ENCODE results near the gene TRIM2.
"Not testable (repeated sequence)": the region's sequence is repeated elsewhere in the genome, so short reads cannot be mapped to it uniquely, and the experiment has no call there.

DNA sequence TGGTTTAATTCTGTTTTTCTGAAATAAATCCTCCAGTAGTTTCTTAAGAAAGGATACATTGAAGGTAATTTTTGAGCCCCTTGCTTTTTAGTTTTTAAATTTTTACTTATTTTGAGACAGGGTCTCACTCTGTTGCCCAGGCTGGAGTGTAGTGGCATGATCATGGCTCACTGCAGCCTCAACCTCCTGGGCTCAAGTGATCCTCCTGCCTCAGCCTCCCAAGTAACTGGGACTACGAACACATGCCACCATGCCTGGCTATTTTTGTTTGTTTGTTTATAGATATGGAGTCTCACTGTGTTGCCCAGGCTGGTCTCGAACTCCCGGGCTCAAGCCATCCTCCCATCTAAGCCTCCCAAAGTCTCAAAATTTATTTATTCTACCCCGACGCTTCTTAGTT lies 39.0 kb upstream of the TRIM2 start:
- TF ChIP-seq POLR2AphosphoS5 (IDR thresholded peaks at IDR 0.05; ENCODE audit: low read length): not testable (repeated sequence)
- TF ChIP-seq, protein P1, sequence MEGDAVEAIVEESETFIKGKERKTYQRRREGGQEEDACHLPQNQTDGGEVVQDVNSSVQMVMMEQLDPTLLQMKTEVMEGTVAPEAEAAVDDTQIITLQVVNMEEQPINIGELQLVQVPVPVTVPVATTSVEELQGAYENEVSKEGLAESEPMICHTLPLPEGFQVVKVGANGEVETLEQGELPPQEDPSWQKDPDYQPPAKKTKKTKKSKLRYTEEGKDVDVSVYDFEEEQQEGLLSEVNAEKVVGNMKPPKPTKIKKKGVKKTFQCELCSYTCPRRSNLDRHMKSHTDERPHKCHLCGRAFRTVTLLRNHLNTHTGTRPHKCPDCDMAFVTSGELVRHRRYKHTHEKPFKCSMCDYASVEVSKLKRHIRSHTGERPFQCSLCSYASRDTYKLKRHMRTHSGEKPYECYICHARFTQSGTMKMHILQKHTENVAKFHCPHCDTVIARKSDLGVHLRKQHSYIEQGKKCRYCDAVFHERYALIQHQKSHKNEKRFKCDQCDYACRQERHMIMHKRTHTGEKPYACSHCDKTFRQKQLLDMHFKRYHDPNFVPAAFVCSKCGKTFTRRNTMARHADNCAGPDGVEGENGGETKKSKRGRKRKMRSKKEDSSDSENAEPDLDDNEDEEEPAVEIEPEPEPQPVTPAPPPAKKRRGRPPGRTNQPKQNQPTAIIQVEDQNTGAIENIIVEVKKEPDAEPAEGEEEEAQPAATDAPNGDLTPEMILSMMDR (IDR thresholded peaks at IDR 0.05 in 2 of 3, conservative IDR thresholded peaks at IDR 0.05 in 1 of 3; ENCODE audit: control insufficient read depth in 2 of 3, extremely low read depth in 1 of 3, insufficient read depth in 1 of 3, low read depth in 3 of 3, low read length in 3 of 3): not testable (repeated sequence)
